CD4-positive, alpha-beta T cell (primary cell): Measurements from ENCODE around the gene MAPKAP1. TPM values are rescaled to one million over a fixed set of nuclear protein-coding genes. Genes with fewer than 3 reads are reported as not detected.

Experiments
- ATAC-seq: fragments of 200-7000 bp; cut with Tn5 transposase; one replicate; pipeline ENCODE4 v1.10.0; 2022; ENCODE audit warnings: mild to moderate bottlenecking; ENCODE audit not compliant: poor library complexity
- CTCF ChIA-PET: fragments of 350-600 bp; sonication (Branson Sonifier 250); formaldehyde crosslinking; loops from one replicate; lab custom pipeline; 2021; ENCODE audit warnings: antibody characterized with exemption, inconsistent platforms; lab: Charles Lee
- POLR2A ChIA-PET: fragments of 350-600 bp; sonication (Branson Sonifier 250); formaldehyde crosslinking; loops from one replicate; lab custom pipeline; 2021; ENCODE audit warnings: antibody characterized with exemption, inconsistent platforms; lab: Charles Lee
- DNase-seq, 14 experiments: peaks; one replicate each; pipeline ENCODE4 v3.0.0-alpha.2; 2013 to 2020; ENCODE audit warnings: mixed read lengths in 2 of 14
- H3K27ac ChIP-seq, 2 donors: one replicate each; pipeline versions ENCODE4 v1.5.1 to v1.7.0; 2013; ENCODE audit warnings: low read length in 2 of 2, low read depth in 1 of 2, mild to moderate bottlenecking in 1 of 2
- H3K27me3 ChIP-seq, 2 experiments: 1 replicate in 1 of 2; 2 replicates in 1 of 2; pipeline versions ENCODE4 v1.6.1 to v1.7.0; 2013; ENCODE audit warnings: low read length in 2 of 2, control low read depth in 1 of 2, mild to moderate bottlenecking in 1 of 2, moderate library complexity in 1 of 2; ENCODE audit not compliant: insufficient read depth in 2 of 2, control insufficient read depth in 1 of 2
- H3K36me3 ChIP-seq: one replicate; pipeline ENCODE4 v1.6.1; 2013; ENCODE audit warnings: low read length, control low read depth; ENCODE audit not compliant: insufficient read depth
- H3K4me1 ChIP-seq: one replicate; pipeline ENCODE4 v1.6.1; 2013; ENCODE audit warnings: low read length, control low read depth; ENCODE audit not compliant: insufficient read depth
- H3K4me3 ChIP-seq: one replicate; pipeline ENCODE4 v1.5.1; 2013; ENCODE audit warnings: mild to moderate bottlenecking, low read length, moderate library complexity
- H3K9me3 ChIP-seq, 2 experiments: 1 replicate in 1 of 2; 2 replicates in 1 of 2; pipeline versions ENCODE4 v1.6.1 to v1.7.0; 2013; ENCODE audit warnings: low read length in 2 of 2, mild to moderate bottlenecking in 2 of 2, control low read depth in 1 of 2, moderate library complexity in 1 of 2; ENCODE audit not compliant: control insufficient read depth in 1 of 2, insufficient read depth in 1 of 2
- H3K27ac Mint-ChIP-seq: one replicate; pipeline ENCODE4 v1.8.0; 2020; ENCODE audit warnings: mixed read lengths
- H3K27me3 Mint-ChIP-seq: one replicate; pipeline ENCODE4 v1.8.0; 2021; ENCODE audit warnings: mixed read lengths
- H3K36me3 Mint-ChIP-seq: one replicate; pipeline ENCODE4 v1.8.0; 2021; ENCODE audit warnings: low read depth, mixed read lengths
- H3K4me1 Mint-ChIP-seq: one replicate; pipeline ENCODE4 v1.8.0; 2021; ENCODE audit warnings: low read depth, mixed read lengths
- H3K4me3 Mint-ChIP-seq: one replicate; pipeline ENCODE4 v1.8.0; 2020; ENCODE audit warnings: mild to moderate bottlenecking, mixed read lengths
- H3K9me3 Mint-ChIP-seq: one replicate; pipeline ENCODE4 v1.8.0; 2020; ENCODE audit warnings: mixed read lengths
- intact Hi-C, 2 experiments: fragments of 100-400 bp; cut with DNase I in 1 of 2; cut with micrococcal nuclease in 1 of 2; formaldehyde crosslinking; loops; one replicate each; pipeline versions ENCODE4 v1.15.1 to v1.9.0; 2023 to 2025; cut with DNase I, micrococcal nuclease
- total RNA-seq, 174 experiments: library from RNA in 2 of 174; stranded (reverse) in 2 of 174; gene quantifications; one replicate each; pipeline ENCODE4 v1.2.3 and lab custom pipeline; 2021 to 2026
- TF ChIP-seq, protein P1 (sequence below): fragments of 200-600 bp; IDR thresholded peaks from one replicate; pipeline ENCODE4 v1.8.0; 2022; ENCODE audit warnings: antibody characterized with exemption, mild to moderate bottlenecking

The MAPKAP1 gene
- total RNA-seq, 2 experiments from 2014 or later = 40.3 to 44.9 TPM

DNA sequence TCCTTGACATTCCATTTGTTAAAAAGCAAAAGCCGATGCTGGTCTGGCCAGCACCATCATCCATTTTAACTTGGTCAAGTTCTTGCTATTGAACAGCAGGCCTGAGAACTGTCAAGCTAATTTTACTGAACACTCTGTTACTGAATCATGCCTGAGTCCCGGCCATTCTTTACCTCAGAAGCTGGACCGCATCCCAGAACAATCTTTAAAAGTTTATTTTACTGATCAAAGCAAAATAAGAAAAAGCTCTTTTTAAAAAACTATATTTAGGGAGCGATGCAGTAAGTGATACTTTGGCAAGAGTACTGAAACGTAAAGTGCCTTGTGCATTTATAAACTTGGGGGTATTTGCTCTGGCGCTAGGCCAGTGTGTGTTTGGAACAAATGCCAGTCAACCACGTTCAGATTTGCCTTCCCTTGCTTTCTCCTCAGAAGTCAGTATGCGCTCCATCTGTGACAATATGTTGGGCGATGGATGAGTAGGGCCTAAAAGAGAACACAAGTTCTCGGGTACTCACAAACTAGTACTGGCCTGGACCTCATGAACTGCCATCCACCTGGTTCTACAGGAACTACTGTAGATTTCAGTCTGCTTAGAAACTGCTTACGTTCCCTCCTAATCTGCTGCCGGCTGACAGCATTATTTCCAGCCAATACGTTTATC, 161.9 kb downstream of the MAPKAP1 start:
- intact Hi-C loops = no loop called here
- Histone ChIP-seq H3K4me3 (no peak overlapping the region), H3K4me1 (no peaks in the 10 kb centered on the region), H3K9me3 (no peaks in the 10 kb centered on the region), H3K27ac (no peak overlapping the region), H3K27me3 (no peaks in the 10 kb centered on the region), H3K36me3 (peaks cover 18% of the 10 kb centered on the region)
- ChIA-PET CTCF (no interaction called here), POLR2A (no interaction called here)
- Mint-ChIP-seq H3K9me3 (no peaks in the 10 kb centered on the region), H3K4me1 (no peaks in the 10 kb centered on the region), H3K27me3 (no peaks in the 10 kb centered on the region), H3K4me3 (no peak overlapping the region), H3K36me3 (peaks cover 44% of the 10 kb centered on the region), H3K27ac (no peak overlapping the region)
- TF ChIP-seq, protein P1, sequence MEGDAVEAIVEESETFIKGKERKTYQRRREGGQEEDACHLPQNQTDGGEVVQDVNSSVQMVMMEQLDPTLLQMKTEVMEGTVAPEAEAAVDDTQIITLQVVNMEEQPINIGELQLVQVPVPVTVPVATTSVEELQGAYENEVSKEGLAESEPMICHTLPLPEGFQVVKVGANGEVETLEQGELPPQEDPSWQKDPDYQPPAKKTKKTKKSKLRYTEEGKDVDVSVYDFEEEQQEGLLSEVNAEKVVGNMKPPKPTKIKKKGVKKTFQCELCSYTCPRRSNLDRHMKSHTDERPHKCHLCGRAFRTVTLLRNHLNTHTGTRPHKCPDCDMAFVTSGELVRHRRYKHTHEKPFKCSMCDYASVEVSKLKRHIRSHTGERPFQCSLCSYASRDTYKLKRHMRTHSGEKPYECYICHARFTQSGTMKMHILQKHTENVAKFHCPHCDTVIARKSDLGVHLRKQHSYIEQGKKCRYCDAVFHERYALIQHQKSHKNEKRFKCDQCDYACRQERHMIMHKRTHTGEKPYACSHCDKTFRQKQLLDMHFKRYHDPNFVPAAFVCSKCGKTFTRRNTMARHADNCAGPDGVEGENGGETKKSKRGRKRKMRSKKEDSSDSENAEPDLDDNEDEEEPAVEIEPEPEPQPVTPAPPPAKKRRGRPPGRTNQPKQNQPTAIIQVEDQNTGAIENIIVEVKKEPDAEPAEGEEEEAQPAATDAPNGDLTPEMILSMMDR = no peak
- DNase-seq (no peak), ATAC-seq (no peak)

DNA sequence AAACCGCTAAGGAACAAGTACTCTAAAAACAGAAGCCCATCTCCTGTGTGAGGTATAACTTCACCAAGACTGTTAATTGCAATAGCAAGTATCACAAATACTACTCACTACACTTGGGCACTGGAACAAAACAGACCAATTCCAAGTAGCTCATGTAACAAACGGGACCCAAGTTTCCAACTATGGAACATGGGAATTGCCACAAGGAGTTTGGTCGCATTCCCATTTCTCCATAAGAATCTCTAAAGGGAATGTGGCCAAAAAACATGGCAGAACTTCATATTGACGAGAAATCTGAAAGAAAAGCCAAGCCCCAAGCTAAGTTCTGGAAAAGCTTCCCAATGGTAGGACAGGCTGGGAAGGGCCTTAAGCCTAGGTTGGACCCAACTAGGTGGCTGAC, 162.5 kb downstream of the MAPKAP1 start:
- H3K9me3 Mint-ChIP-seq = no peaks in the 10 kb centered on the region

DNA sequence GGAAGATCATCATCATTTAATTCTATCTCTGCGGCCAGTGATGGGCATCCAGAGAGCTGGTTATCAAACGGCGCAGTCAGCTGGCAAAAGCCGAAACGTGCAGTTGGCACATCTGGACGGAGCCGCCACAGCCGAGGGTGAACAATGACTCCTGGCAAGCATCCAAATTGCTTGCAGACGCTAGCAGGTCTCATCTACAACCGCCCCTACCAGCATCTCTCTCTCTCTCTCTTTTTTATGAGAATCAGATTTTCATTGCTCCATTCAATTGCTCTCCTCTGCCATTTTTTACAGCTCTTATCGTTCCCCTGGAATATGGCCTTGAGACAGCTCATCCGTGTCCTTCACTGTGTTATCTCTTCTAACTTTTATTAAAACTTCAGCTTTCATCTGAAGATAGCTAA, 165.2 kb downstream of the MAPKAP1 start:
- H3K9me3 ChIP-seq = no peaks in the 10 kb centered on the region
- H3K27ac ChIP-seq = no peak overlapping the region
- peaks cover 43% of the 10 kb centered on the region for H3K36me3 Mint-ChIP-seq
- POLR2A ChIA-PET = interaction anchor here (1.0 kb wide), 1 partner anchor 21 kb away, joined by 3 read pairs; no protein-coding TSS in a partner anchor
- no peaks in the 10 kb centered on the region for H3K9me3 Mint-ChIP-seq
- CTCF ChIA-PET = no interaction called here
- no peak overlapping the region for H3K4me3 Mint-ChIP-seq
- no peak for DNase-seq
- TF ChIP-seq, protein P1 = no peak
- peaks cover 11% of the 10 kb centered on the region for H3K36me3 ChIP-seq
- no peak overlapping the region for H3K27ac Mint-ChIP-seq
- intact Hi-C loops = no loop called here
- no peaks in the 10 kb centered on the region for H3K27me3 Mint-ChIP-seq
- ATAC-seq = no peak
- no peaks in the 10 kb centered on the region for H3K4me1 ChIP-seq
- H3K4me1 Mint-ChIP-seq = no peaks in the 10 kb centered on the region
- no peak overlapping the region for H3K4me3 ChIP-seq
- H3K27me3 ChIP-seq = no peaks in the 10 kb centered on the region

More for the DNA sequence above, 162.5 kb downstream of the MAPKAP1 start:
- no peak overlapping the region for H3K27ac Mint-ChIP-seq
- Histone ChIP-seq H3K4me3 (no peak overlapping the region), H3K9me3 (no peaks in the 10 kb centered on the region), H3K27ac (no peak overlapping the region), H3K36me3 (peaks cover 14% of the 10 kb centered on the region), H3K4me1 (no peaks in the 10 kb centered on the region), H3K27me3 (no peaks in the 10 kb centered on the region)
- no peaks in the 10 kb centered on the region for H3K4me1 Mint-ChIP-seq
- intact Hi-C loops = no loop called here
- no peak for ATAC-seq
- ChIA-PET CTCF (no interaction called here), POLR2A (no interaction called here)
- H3K27me3 Mint-ChIP-seq = no peaks in the 10 kb centered on the region
- TF ChIP-seq, protein P1 = no peak
- no peak overlapping the region for H3K4me3 Mint-ChIP-seq
- DNase-seq = no peak
- H3K36me3 Mint-ChIP-seq = peaks cover 37% of the 10 kb centered on the region
